ENCODE results near the gene LRMDA.

The LRMDA gene

GRCh38 chr10:75486591-75486990, 55.2 kb downstream of the LRMDA start:
- Histone ChIP-seq H3K9me2 (replicated peaks; ENCODE audit: low read depth, low read length) (no peaks in the 10 kb centered on the region), H3K36me3 (ENCODE audit: insufficient read depth, low read length) (no peaks in the 10 kb centered on the region), H3K4me2 (ENCODE audit: low read depth, low read length, poor library complexity, severe bottlenecking) (no peak overlapping the region), H3K4me1 (ENCODE audit: insufficient read depth, low read length, poor library complexity, severe bottlenecking) (no peaks in the 10 kb centered on the region), H3K79me2 (ENCODE audit: insufficient read depth, low read length) (no peaks in the 10 kb centered on the region), H2AFZ (ENCODE audit: low read length) (no peak overlapping the region), H4K20me1 (ENCODE audit: insufficient read depth, low read length, poor library complexity, severe bottlenecking) (no peaks in the 10 kb centered on the region), H3K9me3 (ENCODE audit: insufficient read depth, low read depth, low read length) (no peaks in the 10 kb centered on the region), H3K9ac (ENCODE audit: low read depth, low read length, poor library complexity, severe bottlenecking) (no peak overlapping the region), H3K27me3 (ENCODE audit: insufficient read depth, low read length, poor library complexity, severe bottlenecking) (no peaks in the 10 kb centered on the region), H3F3A (ENCODE audit: low read depth) (no peaks in the 10 kb centered on the region), H3K4me3 (ENCODE audit: low read length, poor library complexity, severe bottlenecking) (no peak overlapping the region)
- TF ChIP-seq CTCF (conservative IDR thresholded peaks at IDR 0.05; ENCODE audit: low read length): no peak
- TF ChIP-seq EZH2phosphoT487 (IDR thresholded peaks at IDR 0.05; ENCODE audit: borderline replicate concordance): no peak

- no peaks in the 10 kb centered on the region for H3K27me3 ChIP-seq (ENCODE audit: insufficient read depth, low read length, poor library complexity, severe bottlenecking)
- no peaks in the 10 kb centered on the region for H4K20me1 ChIP-seq (ENCODE audit: insufficient read depth, low read length, poor library complexity, severe bottlenecking)
- no peaks in the 10 kb centered on the region for H3K9me3 ChIP-seq (ENCODE audit: insufficient read depth, low read depth, low read length)
- no peaks in the 10 kb centered on the region for H3K4me1 ChIP-seq (ENCODE audit: insufficient read depth, low read length, poor library complexity, severe bottlenecking)
- H3K9ac ChIP-seq (ENCODE audit: low read depth, low read length, poor library complexity, severe bottlenecking): no peak overlapping the region
- H3K4me3 ChIP-seq (ENCODE audit: low read length, poor library complexity, severe bottlenecking): no peak overlapping the region
- H3K4me2 ChIP-seq (ENCODE audit: low read depth, low read length, poor library complexity, severe bottlenecking): no peak overlapping the region
- no peaks in the 10 kb centered on the region for H3K9me2 ChIP-seq (replicated peaks; ENCODE audit: low read depth, low read length)
- no peak overlapping the region for H2AFZ ChIP-seq (ENCODE audit: low read length)
- no peak for TF ChIP-seq CTCF (conservative IDR thresholded peaks at IDR 0.05; ENCODE audit: low read length)
- no peaks in the 10 kb centered on the region for H3K79me2 ChIP-seq (ENCODE audit: insufficient read depth, low read length)
- no peaks in the 10 kb centered on the region for H3K36me3 ChIP-seq (ENCODE audit: insufficient read depth, low read length)
- no peaks in the 10 kb centered on the region for H3F3A ChIP-seq (ENCODE audit: low read depth)
Measured at GRCh38 chr10:75487087-75487754, 55.8 kb downstream of the LRMDA start.

- no peaks in the 10 kb centered on the region for H3K9me2 ChIP-seq (replicated peaks; ENCODE audit: low read depth, low read length)
Measured at GRCh38 chr10:75487755-75488125, 56.3 kb downstream of the LRMDA start.

More at GRCh38 chr10:75487755-75488125, 56.3 kb downstream of the LRMDA start:
- H4K20me1 ChIP-seq (ENCODE audit: insufficient read depth, low read length, poor library complexity, severe bottlenecking): no peaks in the 10 kb centered on the region
- H3K4me1 ChIP-seq (ENCODE audit: insufficient read depth, low read length, poor library complexity, severe bottlenecking): peaks cover 4% of the 10 kb centered on the region
- H3K4me3 ChIP-seq (ENCODE audit: low read length, poor library complexity, severe bottlenecking): no peak overlapping the region
- no peaks in the 10 kb centered on the region for H3K9me3 ChIP-seq (ENCODE audit: insufficient read depth, low read depth, low read length)
- H2AFZ ChIP-seq (ENCODE audit: low read length): no peak overlapping the region
- TF ChIP-seq EZH2phosphoT487 (IDR thresholded peaks at IDR 0.05; ENCODE audit: borderline replicate concordance) (no peak), CTCF (conservative IDR thresholded peaks at IDR 0.05; ENCODE audit: low read length) (no peak)
- no peak overlapping the region for H3K9ac ChIP-seq (ENCODE audit: low read depth, low read length, poor library complexity, severe bottlenecking)
- no peak overlapping the region for H3K4me2 ChIP-seq (ENCODE audit: low read depth, low read length, poor library complexity, severe bottlenecking)
- H3F3A ChIP-seq (ENCODE audit: low read depth): no peaks in the 10 kb centered on the region
- H3K27me3 ChIP-seq (ENCODE audit: insufficient read depth, low read length, poor library complexity, severe bottlenecking): no peaks in the 10 kb centered on the region
- H3K36me3 ChIP-seq (ENCODE audit: insufficient read depth, low read length): no peaks in the 10 kb centered on the region
- H3K79me2 ChIP-seq (ENCODE audit: insufficient read depth, low read length): no peaks in the 10 kb centered on the region

All from Loucy (cell line).